ENCODE measurements around the gene UNC45A. TPM values are rescaled to one million over a fixed set of nuclear protein-coding genes. Genes with fewer than 3 reads are reported as not detected.

Gene UNC45A
- total RNA-seq, 1 donor from 2014 or later, result 72.8 TPM

DNA sequence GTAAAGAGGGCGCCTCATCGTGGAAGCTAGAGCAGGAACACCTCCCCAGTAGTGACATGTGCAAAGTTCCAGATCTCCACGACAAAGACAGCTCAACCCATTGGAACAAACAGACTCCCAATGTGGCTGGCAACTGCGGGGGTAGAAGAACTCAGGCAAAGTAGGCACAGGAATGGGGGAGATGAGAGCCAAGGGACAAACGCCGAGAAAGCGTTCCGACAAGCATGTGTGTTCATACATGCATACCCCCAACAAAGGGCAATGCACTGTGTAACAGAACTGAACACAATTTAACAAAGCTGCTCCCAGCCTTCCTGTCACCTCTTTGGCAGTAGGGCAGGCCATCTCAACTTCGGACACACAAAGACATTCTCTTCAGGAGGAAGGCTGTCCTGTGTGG lies 31.2 kb downstream of the UNC45A start:
- TF ChIP-seq CTCF (IDR thresholded peaks at IDR 0.05), result no peak
- H3K4me1 Mint-ChIP-seq, result no peaks in the 10 kb centered on the region
- ATAC-seq (ENCODE audit: low read depth), result no peak
- POLR2A ChIA-PET, result no interaction called here
- CTCF ChIA-PET, result interaction anchor here (1.3 kb wide), 1 partner anchor 13 kb away, joined by 3 read pairs; no protein-coding TSS in a partner anchor
- peaks cover 49% of the 10 kb centered on the region for H3K36me3 Mint-ChIP-seq (ENCODE audit: low read depth)
- H3K4me3 Mint-ChIP-seq, result no peak overlapping the region
- no peak for DNase-seq
- H3K27me3 Mint-ChIP-seq, result no peaks in the 10 kb centered on the region
- no peaks in the 10 kb centered on the region for H3K9me3 Mint-ChIP-seq
- no peak overlapping the region for H3K27ac Mint-ChIP-seq
- intact Hi-C loops (cut with micrococcal nuclease), result no loop called here

- DNase-seq (no peak), ATAC-seq (ENCODE audit: low read depth) (no peak)
- Mint-ChIP-seq H3K4me3 (no peak overlapping the region), H3K36me3 (ENCODE audit: low read depth) (peaks cover 41% of the 10 kb centered on the region), H3K27ac (no peak overlapping the region), H3K4me1 (no peaks in the 10 kb centered on the region), H3K27me3 (no peaks in the 10 kb centered on the region), H3K9me3 (no peaks in the 10 kb centered on the region)
- CTCF ChIA-PET, result no interaction called here
- POLR2A ChIA-PET, result no interaction called here
- intact Hi-C loops (cut with micrococcal nuclease), result no loop called here
- no peak for TF ChIP-seq CTCF (IDR thresholded peaks at IDR 0.05)
Observed at GRCh38 chr15:90967206-90967605, 32.1 kb downstream of the UNC45A start.

- POLR2A ChIA-PET, result no interaction called here
- Mint-ChIP-seq H3K4me1 (no peaks in the 10 kb centered on the region), H3K27ac (no peak overlapping the region), H3K27me3 (no peaks in the 10 kb centered on the region), H3K9me3 (no peaks in the 10 kb centered on the region), H3K4me3 (no peak overlapping the region), H3K36me3 (ENCODE audit: low read depth) (peaks cover 37% of the 10 kb centered on the region)
- intact Hi-C loops (cut with micrococcal nuclease), result no loop called here
- no peak for DNase-seq
- CTCF ChIA-PET, result interaction anchor here (0.9 kb wide), 1 partner anchor 10 kb away, joined by 3 read pairs; no protein-coding TSS in a partner anchor
- TF ChIP-seq CTCF (IDR thresholded peaks at IDR 0.05), result no peak
- no peak for ATAC-seq (ENCODE audit: low read depth)
Observed at GRCh38 chr15:90968434-90968833, 33.3 kb downstream of the UNC45A start.

DNA sequence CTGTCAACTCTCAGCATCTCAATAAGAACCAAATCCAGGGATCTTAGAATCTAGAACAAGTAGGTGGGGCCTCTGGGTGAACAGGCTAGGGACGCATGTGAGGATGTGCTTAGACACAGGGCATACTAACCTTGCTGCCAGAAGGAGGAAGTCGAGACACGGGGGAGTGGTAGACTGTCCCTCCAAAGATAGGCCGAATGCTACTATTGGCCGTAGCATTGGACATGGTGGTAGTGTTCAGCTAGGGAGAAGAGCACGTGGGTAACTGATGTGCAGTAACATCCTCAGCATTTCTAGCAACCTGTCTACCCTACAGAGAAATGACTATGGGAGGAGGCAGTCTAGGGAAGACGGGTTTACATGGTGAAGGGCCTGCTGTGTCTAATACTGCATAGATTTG lies 35.2 kb downstream of the UNC45A start:
- H3K9me3 Mint-ChIP-seq, result no peaks in the 10 kb centered on the region
- intact Hi-C loops (cut with micrococcal nuclease), result no loop called here
- H3K4me3 Mint-ChIP-seq, result no peak overlapping the region
- CTCF ChIA-PET, result no interaction called here
- no peak for TF ChIP-seq CTCF (IDR thresholded peaks at IDR 0.05)
- H3K27ac Mint-ChIP-seq, result no peak overlapping the region
- no peaks in the 10 kb centered on the region for H3K27me3 Mint-ChIP-seq
- H3K4me1 Mint-ChIP-seq, result no peaks in the 10 kb centered on the region
- DNase-seq (no peak), ATAC-seq (ENCODE audit: low read depth) (no peak)
- POLR2A ChIA-PET, result no interaction called here
- H3K36me3 Mint-ChIP-seq (ENCODE audit: low read depth), result peaks cover 39% of the 10 kb centered on the region

DNA sequence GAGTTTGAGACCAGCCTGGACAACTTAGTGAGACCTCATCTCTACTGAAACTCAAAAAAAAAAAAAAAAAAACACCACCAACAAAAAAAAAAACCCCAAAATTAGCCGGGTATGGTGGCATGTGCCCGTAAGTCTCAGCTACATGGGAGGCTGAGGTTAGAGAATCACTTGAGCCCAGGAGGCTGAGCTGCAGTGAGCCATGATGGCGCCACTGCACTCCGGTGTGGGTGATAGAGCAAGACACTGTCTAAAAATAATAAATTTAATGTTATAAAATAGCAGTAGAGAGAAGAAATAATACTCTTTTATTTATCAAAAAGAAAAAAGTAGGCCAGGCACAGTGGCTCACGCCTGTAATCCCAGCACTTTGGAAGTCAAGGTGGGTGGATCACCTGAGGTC lies 37.0 kb downstream of the UNC45A start:
- POLR2A ChIA-PET, result interaction anchor here (0.6 to 0.8 kb wide), 2 partner anchors 9 to 18 kb away, joined by 3 to 4 read pairs; partner anchors contain the start of gene RCCD1
- CTCF ChIA-PET, result interaction anchor here (0.6 kb wide), 1 partner anchor 812 kb away, joined by 3 read pairs; no protein-coding TSS in a partner anchor
- Mint-ChIP-seq H3K4me1 (no peaks in the 10 kb centered on the region), H3K36me3 (ENCODE audit: low read depth) (peaks cover 27% of the 10 kb centered on the region), H3K27me3 (no peaks in the 10 kb centered on the region), H3K9me3 (no peaks in the 10 kb centered on the region), H3K4me3 (no peak overlapping the region), H3K27ac (no peak overlapping the region)
- no peak for TF ChIP-seq CTCF (IDR thresholded peaks at IDR 0.05)
- DNase-seq (no peak), ATAC-seq (ENCODE audit: low read depth) (no peak)
- intact Hi-C loops (cut with micrococcal nuclease), result no loop called here

All from activated B cell treated with CpG ODN at 0.5 μM for 24 hours (primary cell).